K562 (cell line): ENCODE data around the gene GRIK1. TPM values are rescaled to one million over a fixed set of nuclear protein-coding genes. Genes with fewer than 3 reads are reported as not detected.

Experiments used
- ATAC-seq: fragments of 200-7000 bp; cut with Tn5 transposase; 3 replicates; pipeline ENCODE4 v1.9.1; 2020; ENCODE audit warnings: moderate library complexity
- BruUV-seq: library from RNA; stranded (reverse); fragments of 400-500 nt; replicated peaks from 2 replicates; lab custom pipeline; 2021; lab: Mats Ljungman, UMichigan
- CTCF ChIA-PET: fragments of 300-600 bp; formaldehyde crosslinking; extraction: SDS; loops from one replicate; lab custom pipeline; 2021; ENCODE audit warnings: low intra/inter-chr PET ratio; lab: Yijun Ruan, JAX
- POLR2A ChIA-PET: fragments of 300-600, 350-650 bp; sonication (Branson Sonifier 250); formaldehyde crosslinking; extraction: SDS; loops from one replicate; lab custom pipeline; 2021; ENCODE audit warnings: antibody characterized with exemption, inconsistent platforms; lab: Yijun Ruan, JAX
- DNase-seq, 4 experiments: peaks; one replicate each; pipeline versions ENCODE4 v3.0.0 to v3.0.0-alpha.2; 2011 to 2018; ENCODE audit warnings: low spot score in 3 of 4, mixed read lengths in 3 of 4; ENCODE audit errors: extremely low read depth in 1 of 4
- FAIRE-seq: peaks from 2 replicates; lab custom pipeline; 2011; peaks lifted over from hg19 to GRCh38; lab: Jason Lieb, UNC
- H2AFZ ChIP-seq: 2 replicates; pipeline ENCODE4 v1.6.0; 2011; ENCODE audit warnings: low read depth, low read length, control low read depth, inconsistent platforms
- H3K27ac ChIP-seq: fragments of 200-600 bp; 3 replicates; pipeline ENCODE4 v1.8.0; 2011; ENCODE audit warnings: low read depth, mild to moderate bottlenecking, control low read depth, inconsistent platforms, low read length, moderate library complexity, mixed read lengths; ENCODE audit errors: extremely low read depth
- H3K27me3 ChIP-seq, 2 experiments: fragments of 300-600 bp in 1 of 2; 2 replicates in 1 of 2; 3 replicates in 1 of 2; pipeline versions ENCODE4 v1.6.0 to v1.8.0; 2011; ENCODE audit warnings: inconsistent platforms in 2 of 2, low read length in 2 of 2, mild to moderate bottlenecking in 1 of 2, mixed read lengths in 1 of 2, moderate library complexity in 1 of 2; ENCODE audit not compliant: control insufficient read depth in 2 of 2, insufficient read depth in 2 of 2
- H3K36me3 ChIP-seq: fragments of 300-600 bp; 3 replicates; pipeline ENCODE4 v1.8.0; 2011; ENCODE audit warnings: mild to moderate bottlenecking, low read length, inconsistent platforms; ENCODE audit not compliant: control insufficient read depth, insufficient read depth
- H3K4me1 ChIP-seq, 2 experiments: fragments of 200-600 bp in 1 of 2; replicated peaks in 1 of 2; 2 replicates in 1 of 2; 3 replicates in 1 of 2; pipeline versions ENCODE4 v1.5.1 to v1.8.0; 2011; ENCODE audit warnings: inconsistent platforms in 2 of 2, low read length in 2 of 2, mild to moderate bottlenecking in 1 of 2, mixed read lengths in 1 of 2, moderate library complexity in 1 of 2; ENCODE audit not compliant: control insufficient read depth in 2 of 2, insufficient read depth in 2 of 2
- H3K4me2 ChIP-seq: 2 replicates; pipeline ENCODE4 v1.6.1; 2011; ENCODE audit warnings: low read length, control low read depth, inconsistent platforms, mixed read lengths; ENCODE audit not compliant: insufficient read depth
- H3K4me3 ChIP-seq: fragments of 200-600 bp; sonication (generic), shearing (Covaris generic); 2 replicates; pipeline ENCODE4 v1.5.1; 2016; ENCODE audit warnings: control low read depth, inconsistent platforms
- H3K79me2 ChIP-seq: fragments of 200-600 bp; 3 replicates; pipeline ENCODE4 v1.8.0; 2011; ENCODE audit warnings: low read length, inconsistent platforms; ENCODE audit not compliant: control insufficient read depth, insufficient read depth
- H3K9ac ChIP-seq, 2 experiments: 2 replicates each; pipeline versions ENCODE4 v1.6.0 to v1.6.1; 2011; ENCODE audit warnings: low read depth in 2 of 2, low read length in 2 of 2, control low read depth in 1 of 2, inconsistent platforms in 1 of 2, mild to moderate bottlenecking in 1 of 2, mixed read lengths in 1 of 2; ENCODE audit not compliant: insufficient read depth in 1 of 2
- H3K9me1 ChIP-seq: one replicate; pipeline ENCODE4 v1.6.0; 2011; ENCODE audit warnings: inconsistent platforms, mild to moderate bottlenecking, low read length, moderate library complexity; ENCODE audit not compliant: control insufficient read depth, insufficient read depth
- H3K9me3 ChIP-seq: replicated peaks from 2 replicates; pipeline ENCODE4 v1.5.1; 2011; ENCODE audit warnings: low read depth, low read length, inconsistent platforms; ENCODE audit not compliant: control insufficient read depth, insufficient read depth
- H4K20me1 ChIP-seq: replicated peaks from 2 replicates; pipeline ENCODE4 v1.6.1; 2011; ENCODE audit warnings: low read length, inconsistent platforms, mixed read lengths; ENCODE audit not compliant: control insufficient read depth, insufficient read depth
- ARNT ChIP-seq, 2 experiments: fragments of 450-650 bp; IDR thresholded peaks; 2 replicates each; pipeline ENCODE4 v1.6.1; 2016; ENCODE audit warnings: mild to moderate bottlenecking in 1 of 2
- CHD4 ChIP-seq: fragments of 200-600 bp; sonication (generic); IDR thresholded peaks from 3 replicates; pipeline ENCODE4 v1.6.1; 2012; ENCODE audit warnings: low read depth, mild to moderate bottlenecking, mixed read lengths, low read length, inconsistent platforms; ENCODE audit not compliant: insufficient read depth, insufficient replicate concordance, poor library complexity, severe bottlenecking
- DLX4 ChIP-seq: fragments of 250-450 bp; sonication (Bioruptor Pico); IDR thresholded peaks from 2 replicates; pipeline ENCODE4 v1.6.1; 2021; ENCODE audit warnings: mild to moderate bottlenecking
- EGR1 ChIP-seq: fragments of 450-650 bp; conservative IDR thresholded peaks from 2 replicates; pipeline ENCODE4 v1.6.1; 2017; ENCODE audit warnings: mild to moderate bottlenecking
- HNRNPL ChIP-seq: fragments of 200-400 bp; formaldehyde crosslinking; IDR thresholded peaks from 2 replicates; pipeline ENCODE4 v1.6.1; 2017; ENCODE audit warnings: low read depth, mild to moderate bottlenecking, low read length
- IFI16 ChIP-seq: fragments of 250-450 bp; sonication (Bioruptor Pico); IDR thresholded peaks from 2 replicates; pipeline ENCODE4 v2.1.2; 2022; ENCODE audit warnings: mild to moderate bottlenecking, inconsistent platforms
- LEF1 ChIP-seq: fragments of 450-650 bp; IDR thresholded peaks from 2 replicates; pipeline ENCODE4 v1.6.1; 2016; ENCODE audit warnings: mild to moderate bottlenecking
- MEF2D ChIP-seq: conservative IDR thresholded peaks from 2 replicates; pipeline ENCODE4 v1.6.1; 2016; ENCODE audit warnings: low read depth, missing genetic modification characterization, missing compliant biosample characterization
- NCOA2 ChIP-seq, 2 experiments: fragments of 450-650 bp; IDR thresholded peaks; 2 replicates each; pipeline ENCODE4 v1.6.1; 2018; ENCODE audit warnings: mild to moderate bottlenecking in 2 of 2, moderate library complexity in 1 of 2; ENCODE audit not compliant: partially characterized antibody in 2 of 2
- NR2F6 ChIP-seq: fragments of 450-650 bp; formaldehyde crosslinking; IDR thresholded peaks from 2 replicates; pipeline ENCODE4 v1.4.0; 2020; ENCODE audit warnings: mild to moderate bottlenecking
- PCBP1 ChIP-seq: fragments of 200-400 bp; formaldehyde crosslinking; IDR thresholded peaks from 2 replicates; pipeline ENCODE4 v1.6.1; 2018; ENCODE audit warnings: mild to moderate bottlenecking, low read depth, low read length; ENCODE audit not compliant: poor library complexity, severe bottlenecking
- ZBTB7A ChIP-seq: IDR thresholded peaks from 2 replicates; pipeline ENCODE4 v1.6.1; 2011; ENCODE audit warnings: low read depth, mild to moderate bottlenecking, low read length, moderate library complexity, borderline replicate concordance; ENCODE audit not compliant: control insufficient read depth
- ZNF232 ChIP-seq: sonication (generic); formaldehyde crosslinking; IDR thresholded peaks from 2 replicates; pipeline ENCODE4 v1.8.0; 2022; ENCODE audit warnings: mild to moderate bottlenecking, missing genetic modification reagents
- ZNF584 ChIP-seq: fragments of 200-800 bp; sonication (Bioruptor generic); IDR thresholded peaks from 2 replicates; pipeline ENCODE4 v1.6.1; 2016; ENCODE audit warnings: low read depth, mild to moderate bottlenecking, missing genetic modification characterization, missing compliant biosample characterization
- WGBS: fragments of 100-300 bp; shearing (Covaris generic); methylation state at CpG from one replicate; pipeline ENCODE4 v1.1.6; 2016; ENCODE audit warnings: low coverage, mixed read lengths; ENCODE audit not compliant: insufficient coverage; ENCODE audit errors: missing lambda C conversion rate; 5-methylcytosine and 5-hydroxymethylcytosine counted together
- in situ Hi-C: fragments of 300-500 bp; cut with MboI; formaldehyde crosslinking; loops from 4 replicates; pipeline ENCODE4 v1.15.0; 2018; ENCODE audit warnings: inconsistent platforms, mixed read lengths
- intact Hi-C: fragments of 100-400 bp; cut with micrococcal nuclease; formaldehyde crosslinking; loops from 2 replicates; pipeline ENCODE4 v1.14.2; 2022
- polyA plus RNA-seq, 8 experiments: library from polyadenylated mRNA; depleted of rRNA in 4 of 8; stranded (reverse) in 5 of 8; unstranded in 3 of 8; fragments of >200 nt; fragmentation: Nextera tagmentation in 2 of 8; fragmentation: Illumina TruSeq in 1 of 8; extraction: Ambion mirVana in 2 of 8; extraction: Trizol in 1 of 8; gene quantifications; 2 replicates each; pipeline versions ENCODE4 v1.2.1 to v1.2.3, GENCODE V29; 2011 to 2014; ENCODE audit warnings: inconsistent platforms in 1 of 8, missing spikeins in 1 of 8
- total RNA-seq, 7 experiments: library from RNA; depleted of rRNA in 6 of 7; stranded (reverse); fragments of >200 nt in 6 of 7; fragmentation: Illumina TruSeq in 2 of 7; extraction: Trizol in 2 of 7; gene quantifications; 2 replicates each; pipeline versions ENCODE4 v1.2.1 to v1.2.3, GENCODE V29; 2011 to 2021; ENCODE audit warnings: low replicate concordance in 1 of 7
- TF ChIP-seq, protein P1 (sequence below): fragments of 450-650 bp; formaldehyde crosslinking; IDR thresholded peaks from 2 replicates; pipeline ENCODE4 v1.4.0; 2020; ENCODE audit warnings: mild to moderate bottlenecking, mixed read lengths
- TF ChIP-seq, protein P2 (sequence below): fragments of 250-450 bp; sonication (Bioruptor Pico); IDR thresholded peaks from 2 replicates; pipeline ENCODE4 v1.5.0; 2021; ENCODE audit warnings: mild to moderate bottlenecking, borderline replicate concordance

The GRIK1 gene
- total and polyA plus RNA-seq, 9 of the 15 experiments (the other 6 are each of a cell fraction or from before 2014, with no cell fraction given), result 0.17 to 2.8 (median 0.53) TPM

DNA sequence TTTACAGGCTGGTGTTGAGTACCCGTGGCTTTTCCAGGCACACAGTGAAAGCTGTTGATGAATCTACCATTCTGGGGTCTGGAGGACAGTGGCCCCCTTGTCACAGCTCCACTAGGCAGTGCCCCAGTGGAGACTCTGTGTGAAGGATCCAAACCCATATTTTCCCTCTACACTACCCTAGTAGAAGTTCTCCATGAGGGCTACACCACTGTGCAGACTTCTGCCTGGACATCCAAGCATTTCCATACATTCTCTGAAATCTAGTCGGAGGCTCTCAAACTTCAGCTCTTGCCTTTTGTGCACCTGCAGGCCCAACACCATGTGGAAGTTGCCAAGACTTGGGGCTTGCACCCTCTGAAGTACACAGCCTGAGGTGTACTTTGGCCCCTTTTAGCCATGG is 413.3 kb downstream of the GRIK1 start (continued):
- TF ChIP-seq LEF1, result no peak

- H3K36me3 ChIP-seq, result no peaks in the 10 kb centered on the region
- no peak overlapping the region for H3K9ac ChIP-seq
- no peak overlapping the region for H2AFZ ChIP-seq
- TF ChIP-seq ZNF584 (CRISPR knock-in tag), result no peak
- no peak for TF ChIP-seq DLX4
- TF ChIP-seq PCBP1, result no peak
- TF ChIP-seq NCOA2 (IDR thresholded peaks at IDR 0.05; ENCODE audit: partially characterized antibody in 2 of 2), result no peak
- no peak for TF ChIP-seq IFI16 (CRISPR knock-in tag)
- no peak for TF ChIP-seq ZNF232 (CRISPR knock-in tag)
- TF ChIP-seq HNRNPL, result no peak
- no peak for TF ChIP-seq MEF2D (tag)
- TF ChIP-seq ARNT (IDR thresholded peaks at IDR 0.05), result no peak
- no peak for TF ChIP-seq EGR1
- TF ChIP-seq, protein P1, sequence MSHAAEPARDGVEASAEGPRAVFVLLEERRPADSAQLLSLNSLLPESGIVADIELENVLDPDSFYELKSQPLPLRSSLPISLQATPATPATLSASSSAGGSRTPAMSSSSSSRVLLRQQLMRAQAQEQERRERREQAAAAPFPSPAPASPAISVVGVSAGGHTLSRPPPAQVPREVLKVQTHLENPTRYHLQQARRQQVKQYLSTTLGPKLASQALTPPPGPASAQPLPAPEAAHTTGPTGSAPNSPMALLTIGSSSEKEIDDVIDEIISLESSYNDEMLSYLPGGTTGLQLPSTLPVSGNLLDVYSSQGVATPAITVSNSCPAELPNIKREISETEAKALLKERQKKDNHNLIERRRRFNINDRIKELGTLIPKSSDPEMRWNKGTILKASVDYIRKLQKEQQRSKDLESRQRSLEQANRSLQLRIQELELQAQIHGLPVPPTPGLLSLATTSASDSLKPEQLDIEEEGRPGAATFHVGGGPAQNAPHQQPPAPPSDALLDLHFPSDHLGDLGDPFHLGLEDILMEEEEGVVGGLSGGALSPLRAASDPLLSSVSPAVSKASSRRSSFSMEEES (CRISPR knock-in tag), result no peak
- TF ChIP-seq NR2F6 (CRISPR knock-in tag), result no peak
- TF ChIP-seq, protein P2, sequence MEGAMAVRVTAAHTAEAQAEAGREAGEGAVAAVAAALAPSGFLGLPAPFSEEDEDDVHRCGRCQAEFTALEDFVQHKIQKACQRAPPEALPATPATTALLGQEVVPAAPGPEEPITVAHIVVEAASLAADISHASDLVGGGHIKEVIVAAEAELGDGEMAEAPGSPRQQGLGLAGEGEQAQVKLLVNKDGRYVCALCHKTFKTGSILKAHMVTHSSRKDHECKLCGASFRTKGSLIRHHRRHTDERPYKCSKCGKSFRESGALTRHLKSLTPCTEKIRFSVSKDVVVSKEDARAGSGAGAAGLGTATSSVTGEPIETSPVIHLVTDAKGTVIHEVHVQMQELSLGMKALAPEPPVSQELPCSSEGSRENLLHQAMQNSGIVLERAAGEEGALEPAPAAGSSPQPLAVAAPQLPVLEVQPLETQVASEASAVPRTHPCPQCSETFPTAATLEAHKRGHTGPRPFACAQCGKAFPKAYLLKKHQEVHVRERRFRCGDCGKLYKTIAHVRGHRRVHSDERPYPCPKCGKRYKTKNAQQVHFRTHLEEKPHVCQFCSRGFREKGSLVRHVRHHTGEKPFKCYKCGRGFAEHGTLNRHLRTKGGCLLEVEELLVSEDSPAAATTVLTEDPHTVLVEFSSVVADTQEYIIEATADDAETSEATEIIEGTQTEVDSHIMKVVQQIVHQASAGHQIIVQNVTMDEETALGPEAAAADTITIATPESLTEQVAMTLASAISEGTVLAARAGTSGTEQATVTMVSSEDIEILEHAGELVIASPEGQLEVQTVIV (CRISPR knock-in tag), result no peak
- TF ChIP-seq ZBTB7A, result no peak
- TF ChIP-seq CHD4, result no peak
- H3K9me1 ChIP-seq, result no peaks in the 10 kb centered on the region
- in situ Hi-C loops, result no loop called here
- no peaks in the 10 kb centered on the region for H3K79me2 ChIP-seq
- H3K9me3 ChIP-seq, result peaks cover 8% of the 10 kb centered on the region
- H3K4me2 ChIP-seq, result no peak overlapping the region
- H3K4me1 ChIP-seq, result no peaks in the 10 kb centered on the region
- no peaks in the 10 kb centered on the region for H4K20me1 ChIP-seq
- ATAC-seq (no peak), FAIRE-seq (no peak), DNase-seq (no peak)
- ChIA-PET POLR2A (interaction anchor here (0.9 kb wide), 1 partner anchor 115 kb away, joined by 3 read pairs; no protein-coding TSS in a partner anchor), CTCF (no interaction called here)
- no TSS peak for BruUV-seq
- no peak overlapping the region for H3K27ac ChIP-seq
- WGBS, result 73% methylated on average over 1 of the region's 1 CpG
- no peaks in the 10 kb centered on the region for H3K27me3 ChIP-seq
- no peak overlapping the region for H3K4me3 ChIP-seq
- intact Hi-C loops, result no loop called here
Measured at GRCh38 chr21:29524055-29524454, 415.7 kb downstream of the GRIK1 start.
